ENCODE measurements around the gene PKN1. TPM values are rescaled to one million over a fixed set of nuclear protein-coding genes. Genes with fewer than 3 reads are reported as not detected.

The PKN1 gene
- total and polyA plus RNA-seq, 4 donors = 84.3 to 197 (median 121) TPM

- no peak overlapping the region for H3K9ac ChIP-seq (ENCODE audit: insufficient read depth in 1 of 2, low read length in 2 of 2)
- no peaks in the 10 kb centered on the region for H3K9me3 ChIP-seq (ENCODE audit: control insufficient read depth in 4 of 4, insufficient read depth in 3 of 4, low read length in 3 of 4)
- H3K4me3 ChIP-seq = no peak overlapping the region
- 93 to 97% methylated on average over 22 of the region's 22 CpGs for WGBS, 2 donors
- H3K36me3 ChIP-seq (ENCODE audit: control insufficient read depth in 4 of 4, insufficient read depth in 4 of 4, low read length in 4 of 4) = peaks cover 15 to 22% (median 20%) of the 10 kb centered on the region in 4 donors
- no peak for TF ChIP-seq CTCF (IDR thresholded peaks at IDR 0.05; ENCODE audit: control extremely low read depth, extremely low read depth)
- H3K4me1 ChIP-seq (ENCODE audit: control insufficient read depth in 5 of 5, insufficient read depth in 5 of 5, low read length in 5 of 5) = peaks cover 0 to 23% (median 7%) of the 10 kb centered on the region in 5 donors
- H3K27ac ChIP-seq (ENCODE audit: low read depth in 1 of 2, low read length in 1 of 2) = peak overlapping the region; percentile 85 to 87
- H3K27me3 ChIP-seq (ENCODE audit: control insufficient read depth in 3 of 3, insufficient read depth in 3 of 3, low read length in 2 of 3) = no peaks in the 10 kb centered on the region
- DNase-seq = no peak
- ATAC-seq (ENCODE audit: insufficient read depth, low FRiP score) = no peak
These were observed 86.2 kb downstream of the PKN1 start for GRCh38 chr19:14519245-14519859.

GRCh38 chr19:14519860-14520407 is 86.8 kb downstream of the PKN1 start:
- 55 to 82% methylated on average over 2 of the region's 2 CpGs for WGBS, 2 donors
- Histone ChIP-seq H3K4me1 (ENCODE audit: control insufficient read depth in 5 of 5, insufficient read depth in 5 of 5, low read length in 5 of 5) (peaks cover 0 to 23% (median 3%) of the 10 kb centered on the region in 5 donors), H3K4me3 (no peak overlapping the region), H3K9ac (ENCODE audit: insufficient read depth in 1 of 2, low read length in 2 of 2) (no peak overlapping the region), H3K27ac (ENCODE audit: low read depth in 1 of 2, low read length in 1 of 2) (peak overlapping the region in 1 of 2 donors; percentile 85), H3K27me3 (ENCODE audit: control insufficient read depth in 3 of 3, insufficient read depth in 3 of 3, low read length in 2 of 3) (no peaks in the 10 kb centered on the region), H3K9me3 (ENCODE audit: control insufficient read depth in 4 of 4, insufficient read depth in 3 of 4, low read length in 3 of 4) (no peaks in the 10 kb centered on the region), H3K36me3 (ENCODE audit: control insufficient read depth in 4 of 4, insufficient read depth in 4 of 4, low read length in 4 of 4) (peaks cover 9 to 17% (median 14%) of the 10 kb centered on the region in 4 donors)
- ATAC-seq (ENCODE audit: insufficient read depth, low FRiP score) (no peak), DNase-seq (no peak)
- TF ChIP-seq CTCF (IDR thresholded peaks at IDR 0.05; ENCODE audit: control extremely low read depth, extremely low read depth) = no peak

GRCh38 chr19:14520543-14520942 is 87.4 kb downstream of the PKN1 start:
- Histone ChIP-seq H3K9me3 (ENCODE audit: control insufficient read depth in 4 of 4, insufficient read depth in 3 of 4, low read length in 3 of 4) (no peaks in the 10 kb centered on the region), H3K4me3 (no peak overlapping the region), H3K27ac (ENCODE audit: low read depth in 1 of 2, low read length in 1 of 2) (no peak overlapping the region), H3K36me3 (ENCODE audit: control insufficient read depth in 4 of 4, insufficient read depth in 4 of 4, low read length in 4 of 4) (peaks cover 4 to 11% (median 8%) of the 10 kb centered on the region in 4 donors), H3K4me1 (ENCODE audit: control insufficient read depth in 5 of 5, insufficient read depth in 5 of 5, low read length in 5 of 5) (peaks cover 0 to 21% (median 3%) of the 10 kb centered on the region in 5 donors), H3K9ac (ENCODE audit: insufficient read depth in 1 of 2, low read length in 2 of 2) (no peak overlapping the region), H3K27me3 (ENCODE audit: control insufficient read depth in 3 of 3, insufficient read depth in 3 of 3, low read length in 2 of 3) (no peaks in the 10 kb centered on the region)
- no peak for TF ChIP-seq CTCF (IDR thresholded peaks at IDR 0.05; ENCODE audit: control extremely low read depth, extremely low read depth)
- DNase-seq (no peak), ATAC-seq (ENCODE audit: insufficient read depth, low FRiP score) (no peak)
- WGBS, 2 donors = 93 to 95% methylated on average over 4 of the region's 4 CpGs

Small RNAs within 50 kb of the gene (small RNA-seq; reads per million reads assigned to genes)
- gene SNRPGP15 (ENCODE audit: low replicate concordance) = not detected

Other genes starting within 250 kb of the PKN1 start
- 10 to 100 TPM; 22.6 to 35.9 TPM for gene ADGRL1, start 227.1 kb upstream of the PKN1 start, total RNA-seq
- 10 to 100 TPM in 1 of 2 donors, 1 to 10 TPM in 1; 9.4 to 16.0 TPM for gene ADGRL1, start 227.1 kb upstream of the PKN1 start, polyA plus RNA-seq
- gene ADGRE5, start 51.9 kb upstream of the PKN1 start, total RNA-seq = 100 to 1,000 TPM in 1 of 2 donors, 10 to 100 TPM in 1; 35.4 to 250 TPM
- 100 to 1,000 TPM in 1 of 2 donors, 10 to 100 TPM in 1; 39.8 to 143 TPM for gene ADGRE5, start 51.9 kb upstream of the PKN1 start, polyA plus RNA-seq
- 10 to 100 TPM; 46.2 to 84.6 TPM for gene DDX39A, start 14.0 kb upstream of the PKN1 start, total RNA-seq
- 100 to 1,000 TPM; 111 to 156 TPM for gene DDX39A, start 14.0 kb upstream of the PKN1 start, polyA plus RNA-seq
- gene PTGER1, start 42.0 kb downstream of the PKN1 start, total RNA-seq = 1 to 10 TPM; 2.0 to 4.3 TPM
- gene PTGER1, start 42.0 kb downstream of the PKN1 start, polyA plus RNA-seq = 1 to 10 TPM in 1 of 2 donors, under 1 TPM in 1; 0.73 to 1.4 TPM
- 100 to 1,000 TPM in 1 of 2 donors, 10 to 100 TPM in 1; 94.9 to 136 TPM for gene GIPC1, start 62.8 kb downstream of the PKN1 start, total RNA-seq
- 100 to 1,000 TPM; 126 to 156 TPM for gene GIPC1, start 62.8 kb downstream of the PKN1 start, polyA plus RNA-seq
- gene DNAJB1, start 85.1 kb downstream of the PKN1 start, total RNA-seq = 100 to 1,000 TPM; 115 to 171 TPM
- 10 to 100 TPM; 72.2 to 73.7 TPM for gene DNAJB1, start 85.1 kb downstream of the PKN1 start, polyA plus RNA-seq
- 100 to 1,000 TPM in 1 of 2 donors, 10 to 100 TPM in 1; 32.7 to 153 TPM for gene TECR, start 96.3 kb downstream of the PKN1 start, total RNA-seq
- 100 to 1,000 TPM in 1 of 2 donors, 10 to 100 TPM in 1; 89.1 to 193 TPM for gene TECR, start 96.3 kb downstream of the PKN1 start, polyA plus RNA-seq
- 100 to 1,000 TPM; 105 to 192 TPM for gene NDUFB7, start 138.8 kb downstream of the PKN1 start, total RNA-seq
- gene NDUFB7, start 138.8 kb downstream of the PKN1 start, polyA plus RNA-seq = 100 to 1,000 TPM; 409 to 415 TPM
- gene CLEC17A, start 149.8 kb downstream of the PKN1 start, total RNA-seq = 1 to 10 TPM in 1 of 2 donors, under 1 TPM in 1; 0.18 to 2.3 TPM
- under 1 TPM; 0.08 to 0.45 TPM for gene CLEC17A, start 149.8 kb downstream of the PKN1 start, polyA plus RNA-seq
- gene ADGRE3, start 241.5 kb downstream of the PKN1 start, total RNA-seq = 1 to 10 TPM; 1.6 to 2.1 TPM
- gene ADGRE3, start 241.5 kb downstream of the PKN1 start, polyA plus RNA-seq = 1 to 10 TPM; 1.5 to 1.9 TPM

Measured in lung (tissue), 13 donors.